ENCODE data around the gene RGS16.

- TF ChIP-seq POLR2A (IDR thresholded peaks at IDR 0.05; ENCODE audit: low read depth, low read length) (no peak), POLR2AphosphoS5 (IDR thresholded peaks at IDR 0.05; ENCODE audit: insufficient read depth, low read depth, low read length) (no peak), CTCF (IDR thresholded peaks at IDR 0.05; ENCODE audit: extremely low read depth in 1 of 2, insufficient read depth in 1 of 2, low read depth in 1 of 2, low read length in 2 of 2) (no peak), MAX (IDR thresholded peaks at IDR 0.05; ENCODE audit: insufficient read depth, insufficient read length) (no peak), EZH2 (IDR thresholded peaks at IDR 0.05; ENCODE audit: borderline replicate concordance, low read depth, low read length, severe bottlenecking) (no peak), GATA2 (IDR thresholded peaks at IDR 0.05; ENCODE audit: insufficient read depth, insufficient read length, low read depth, low read length) (no peak), JUN (IDR thresholded peaks at IDR 0.05; ENCODE audit: borderline replicate concordance, insufficient read depth, insufficient read length, low read depth) (no peak), FOS (IDR thresholded peaks at IDR 0.05; ENCODE audit: borderline replicate concordance, insufficient read depth, low read length) (no peak)
Observed at GRCh38 chr1:182549811-182550210, 54.4 kb downstream of the RGS16 start.
